Testis (tissue), 5 donors: ENCODE results near the gene SC5D. TPM values are rescaled to one million over a fixed set of nuclear protein-coding genes. Genes with fewer than 3 reads are reported as not detected.

Experiments used
- DNase-seq: peaks from one replicate; pipeline ENCODE4 v3.0.0-alpha.2; 2019
- H3K27ac ChIP-seq, 2 donors: fragments of 200-600 bp; sonication (generic); one replicate each; pipeline ENCODE4 v1.5.1; 2019
- H3K27me3 ChIP-seq: fragments of 200-600 bp; sonication (generic); one replicate; pipeline ENCODE4 v1.5.1; 2019
- H3K36me3 ChIP-seq: fragments of 200-600 bp; sonication (generic); one replicate; pipeline ENCODE4 v1.5.1; 2017; ENCODE audit warnings: low read depth; ENCODE audit errors: missing control alignments
- H3K4me1 ChIP-seq: fragments of 200-600 bp; sonication (generic); one replicate; pipeline ENCODE4 v1.5.1; 2019
- H3K4me3 ChIP-seq, 2 donors: fragments of 200-600 bp; sonication (generic); one replicate each; pipeline ENCODE4 v1.5.1; 2017 to 2019
- H3K9me3 ChIP-seq: fragments of 200-600 bp; sonication (generic); one replicate; pipeline ENCODE4 v1.5.1; 2017
- POLR2A ChIP-seq: fragments of 450-650 bp; IDR thresholded peaks from one replicate; pipeline ENCODE4 v1.6.1; 2017; ENCODE audit warnings: antibody characterized with exemption, mild to moderate bottlenecking, moderate library complexity
- WGBS, 2 donors: methylation state at CpG; one replicate each; pipeline ENCODE4 v1.1.5; 2018; 5-methylcytosine and 5-hydroxymethylcytosine counted together
- intact Hi-C: fragments of 100-400 bp; cut with DNase I; formaldehyde crosslinking; loops from one replicate; pipeline ENCODE4 v1.15.1; 2023; ENCODE audit warnings: low total_unique reads
- long read RNA-seq, 2 donors: transcript quantifications; one replicate each; lab custom pipeline, GENCODE V29; 2026
- polyA plus RNA-seq: library from polyadenylated mRNA; stranded (reverse); fragments of 350-450 nt; fragmentation: Illumina TruSeq; extraction: RNeasy Lipid Tissue Mini Kit (QIAGEN cat#74804); gene quantifications from one replicate; pipeline ENCODE4 v1.2.3, GENCODE V29; 2014; ENCODE audit warnings: low read depth, low replicate concordance; ENCODE audit not compliant: insufficient read depth
- total RNA-seq, 2 donors: library from RNA; depleted of rRNA; stranded (reverse); fragments of >200 nt; gene quantifications; one replicate each; pipeline ENCODE4 v1.2.3, GENCODE V29; 2016
- TF ChIP-seq, protein P1 (sequence below), 3 experiments: fragments of 450-650 bp in 2 of 3; fragments of 200-600 bp in 1 of 3; sonication (generic) in 1 of 3; IDR thresholded peaks; one replicate each; pipeline ENCODE4 v1.5.1; 2016 to 2019; ENCODE audit warnings: antibody characterized with exemption in 3 of 3, mild to moderate bottlenecking in 2 of 3, moderate library complexity in 1 of 3

SC5D gene, protein sequence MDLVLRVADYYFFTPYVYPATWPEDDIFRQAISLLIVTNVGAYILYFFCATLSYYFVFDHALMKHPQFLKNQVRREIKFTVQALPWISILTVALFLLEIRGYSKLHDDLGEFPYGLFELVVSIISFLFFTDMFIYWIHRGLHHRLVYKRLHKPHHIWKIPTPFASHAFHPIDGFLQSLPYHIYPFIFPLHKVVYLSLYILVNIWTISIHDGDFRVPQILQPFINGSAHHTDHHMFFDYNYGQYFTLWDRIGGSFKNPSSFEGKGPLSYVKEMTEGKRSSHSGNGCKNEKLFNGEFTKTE
- total RNA-seq, result 10 to 100 TPM; 41.3 to 46.4 TPM
- 34.6 TPM for polyA plus RNA-seq
- long read RNA-seq, donor 1, transcript SC5D-201 (5 exons, 2,456 nt), result major isoform, 37 of 190 reads
- long read RNA-seq, donor 1, partial matches to known transcripts, result 141 of 190 reads
- long read RNA-seq, donor 1, other reads (novel, unspliced or antisense), result 0 of 190 reads
- long read RNA-seq, donor 2, transcript SC5D-201 (5 exons, 2,456 nt), result major isoform, 64 of 113 reads
- long read RNA-seq, donor 2, partial matches to known transcripts, result 42 of 113 reads
- long read RNA-seq, donor 2, other reads (novel, unspliced or antisense), result 0 of 113 reads

DNA sequence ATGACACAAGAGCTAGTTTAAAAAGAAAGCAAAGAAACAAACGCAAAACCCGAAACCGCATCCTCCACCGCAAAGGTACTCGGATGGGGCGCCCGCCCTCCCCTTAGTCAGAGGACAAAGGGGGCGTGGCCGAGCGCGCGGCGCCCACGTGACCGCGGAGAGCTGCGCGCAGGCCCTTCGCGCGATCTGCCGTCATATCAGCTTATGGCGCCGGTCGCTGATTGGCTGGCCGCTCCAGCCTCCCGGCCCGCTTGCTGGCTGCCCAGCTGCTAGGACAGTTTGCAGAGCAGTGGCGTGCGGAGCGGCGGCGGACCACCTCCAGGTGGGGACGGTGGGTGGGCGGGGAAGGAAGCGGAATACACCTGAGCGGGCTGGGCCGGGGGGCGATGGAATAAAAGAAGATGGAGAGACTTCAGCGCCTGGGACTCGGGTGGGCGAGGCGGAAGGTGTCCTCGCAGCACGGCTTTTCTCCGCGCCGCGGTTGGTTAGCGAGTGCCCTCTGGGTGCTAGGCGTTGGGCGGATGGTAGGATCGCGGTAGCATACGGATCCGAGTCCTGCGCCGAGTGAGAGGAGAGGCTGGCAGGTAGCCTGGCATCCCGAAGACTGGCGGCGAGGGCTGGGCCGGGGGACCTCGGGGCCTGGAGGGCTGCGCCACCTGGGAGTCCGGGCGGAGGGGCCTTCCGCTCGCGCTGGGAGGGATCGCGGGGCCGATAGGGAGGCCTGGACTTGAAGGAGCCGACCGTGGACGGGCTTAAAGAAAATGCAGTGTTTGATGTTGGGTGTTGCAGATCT is at the start of gene SC5D:
Gene SC5D, plus strand, starts transcription at position 277 of the 793 bp plus-strand sequence. CDS start 10,605 bp downstream, outside the sequence.
- peaks cover 6% of the 10 kb centered on the region for H3K4me1 ChIP-seq
- intact Hi-C loops, result no loop called here
- no peaks in the 10 kb centered on the region for H3K36me3 ChIP-seq
- TF ChIP-seq POLR2A, result peak; percentile 84
- TF ChIP-seq, protein P1, sequence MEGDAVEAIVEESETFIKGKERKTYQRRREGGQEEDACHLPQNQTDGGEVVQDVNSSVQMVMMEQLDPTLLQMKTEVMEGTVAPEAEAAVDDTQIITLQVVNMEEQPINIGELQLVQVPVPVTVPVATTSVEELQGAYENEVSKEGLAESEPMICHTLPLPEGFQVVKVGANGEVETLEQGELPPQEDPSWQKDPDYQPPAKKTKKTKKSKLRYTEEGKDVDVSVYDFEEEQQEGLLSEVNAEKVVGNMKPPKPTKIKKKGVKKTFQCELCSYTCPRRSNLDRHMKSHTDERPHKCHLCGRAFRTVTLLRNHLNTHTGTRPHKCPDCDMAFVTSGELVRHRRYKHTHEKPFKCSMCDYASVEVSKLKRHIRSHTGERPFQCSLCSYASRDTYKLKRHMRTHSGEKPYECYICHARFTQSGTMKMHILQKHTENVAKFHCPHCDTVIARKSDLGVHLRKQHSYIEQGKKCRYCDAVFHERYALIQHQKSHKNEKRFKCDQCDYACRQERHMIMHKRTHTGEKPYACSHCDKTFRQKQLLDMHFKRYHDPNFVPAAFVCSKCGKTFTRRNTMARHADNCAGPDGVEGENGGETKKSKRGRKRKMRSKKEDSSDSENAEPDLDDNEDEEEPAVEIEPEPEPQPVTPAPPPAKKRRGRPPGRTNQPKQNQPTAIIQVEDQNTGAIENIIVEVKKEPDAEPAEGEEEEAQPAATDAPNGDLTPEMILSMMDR (IDR thresholded peaks at IDR 0.05), result peak in 1 of 3 experiments; percentile 5
- no peaks in the 10 kb centered on the region for H3K27me3 ChIP-seq
- peak within 1 kb of the TSS; percentile 93 to 96 for H3K27ac ChIP-seq
- DNase-seq, result peak; percentile 97
- no peaks in the 10 kb centered on the region for H3K9me3 ChIP-seq
- 1% methylated on average over 68 to 74 of the region's 75 CpGs for WGBS, 2 donors
- peak within 1 kb of the TSS; percentile 82 to 95 for H3K4me3 ChIP-seq

DNA sequence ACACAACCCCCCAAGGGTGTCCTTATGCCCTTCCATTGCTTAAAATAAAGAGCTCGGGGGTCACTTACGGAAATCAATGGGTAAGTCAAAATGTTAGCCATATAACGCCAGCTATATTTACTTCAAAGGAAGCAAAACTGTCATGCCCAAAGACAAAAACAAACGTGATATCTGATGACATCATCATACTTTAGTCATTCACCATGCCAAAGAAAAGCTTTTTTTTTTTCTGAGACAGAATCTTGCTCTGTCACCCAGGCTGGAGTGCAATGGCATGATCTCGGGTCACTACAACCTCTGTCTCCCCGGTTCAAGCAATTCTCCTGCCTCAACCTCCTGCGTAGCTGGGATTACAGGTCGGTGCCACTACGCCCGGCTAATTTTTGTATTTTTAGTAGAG is 47.7 kb upstream of the SC5D start:
- intact Hi-C loops, result no loop called here

DNA sequence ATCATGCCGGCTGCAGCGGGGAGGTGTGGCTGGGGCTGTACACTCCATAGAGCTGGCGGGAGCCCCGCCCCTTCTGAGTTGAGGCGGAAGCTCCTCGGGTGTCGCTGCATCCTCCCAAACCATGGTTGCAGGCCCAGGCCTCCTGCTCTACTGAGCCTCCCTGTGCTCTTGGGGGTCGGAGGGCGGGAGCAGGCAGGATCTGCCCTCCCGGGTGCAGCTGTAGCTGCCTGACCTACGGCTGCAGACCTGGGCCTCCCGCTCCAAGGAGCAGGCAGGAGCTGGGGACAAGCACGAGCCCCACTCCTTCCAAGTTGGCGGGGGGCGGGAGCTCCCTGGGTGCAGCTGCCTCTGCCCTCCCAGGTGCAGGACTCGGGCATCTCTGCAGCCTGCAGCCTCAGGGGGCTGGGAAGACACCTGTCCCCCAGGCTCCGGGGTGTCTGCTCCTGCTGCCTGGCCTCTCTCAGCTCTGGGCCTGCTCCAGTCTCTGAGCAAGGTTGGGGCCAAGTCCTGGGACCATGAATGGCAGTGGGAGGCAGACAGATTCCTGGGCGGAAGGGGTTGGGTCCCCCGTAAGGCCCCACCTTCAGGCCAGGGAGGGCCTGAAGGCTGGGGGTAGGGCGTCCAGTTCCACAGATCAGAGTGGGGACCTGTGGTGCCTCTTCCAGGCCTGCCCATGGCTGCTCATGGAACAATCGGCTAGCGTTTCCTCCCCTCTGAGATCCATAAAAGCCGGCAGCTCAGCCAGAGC is 46.4 kb upstream of the SC5D start:
- H3K36me3 ChIP-seq, result no peaks in the 10 kb centered on the region
- no peak overlapping the region for H3K27ac ChIP-seq
- peak overlapping the region in 1 of 2 donors; percentile 34 for H3K4me3 ChIP-seq
- TF ChIP-seq, protein P1 (IDR thresholded peaks at IDR 0.05), result no peak
- no peak for TF ChIP-seq POLR2A
- 67 to 70% methylated on average over 9 to 23 of the region's 23 CpGs for WGBS, 2 donors
- no peaks in the 10 kb centered on the region for H3K27me3 ChIP-seq
- peak; percentile 44 for DNase-seq
- intact Hi-C loops, result no loop called here
- H3K4me1 ChIP-seq, result no peaks in the 10 kb centered on the region
- no peaks in the 10 kb centered on the region for H3K9me3 ChIP-seq

More for the DNA sequence above, 47.7 kb upstream of the SC5D start:
- Histone ChIP-seq H3K9me3 (no peaks in the 10 kb centered on the region), H3K27ac (no peak overlapping the region), H3K4me1 (no peaks in the 10 kb centered on the region), H3K36me3 (no peaks in the 10 kb centered on the region), H3K27me3 (no peaks in the 10 kb centered on the region), H3K4me3 (no peak overlapping the region)
- TF ChIP-seq, protein P1 (IDR thresholded peaks at IDR 0.05), result no peak
- no peak for TF ChIP-seq POLR2A
- 84 to 88% methylated on average over 9 to 10 of the region's 10 CpGs for WGBS, 2 donors
- DNase-seq, result no peak

DNA sequence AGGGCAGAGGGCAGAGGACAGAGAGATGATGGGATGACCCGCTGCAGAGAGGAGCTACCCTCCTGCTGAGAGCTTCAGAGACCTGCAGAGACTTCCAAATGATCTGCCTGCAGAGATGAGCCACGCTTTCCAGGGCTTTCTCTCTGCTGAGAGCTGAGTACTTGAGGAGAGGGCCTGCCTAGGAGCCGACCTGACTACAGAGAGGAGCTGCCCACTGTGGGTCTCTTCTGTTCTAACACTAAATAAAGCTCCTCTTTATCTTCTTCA is 45.9 kb upstream of the SC5D start:
- Histone ChIP-seq H3K4me3 (peak overlapping the region in 1 of 2 donors; percentile 34), H3K27ac (no peak overlapping the region), H3K36me3 (no peaks in the 10 kb centered on the region), H3K9me3 (no peaks in the 10 kb centered on the region), H3K27me3 (no peaks in the 10 kb centered on the region), H3K4me1 (no peaks in the 10 kb centered on the region)
- WGBS, 2 donors, result 57 to 74% methylated on average over 2 to 3 of the region's 3 CpGs
- no peak for DNase-seq
- no peak for TF ChIP-seq POLR2A
- TF ChIP-seq, protein P1 (IDR thresholded peaks at IDR 0.05), result no peak
- intact Hi-C loops, result no loop called here
